GM18951 (cell line): Measurements from ENCODE around the gene RAB6B.
"Not testable (repeated sequence)": the region's sequence is repeated elsewhere in the genome, so short reads cannot be mapped to it uniquely, and the experiment has no call there.

Experiments
- POLR2A ChIP-seq: IDR thresholded peaks from 4 replicates; pipeline ENCODE4 v1.6.1; 2011; ENCODE audit warnings: mild to moderate bottlenecking; ENCODE audit not compliant: insufficient read length, insufficient read depth; ENCODE audit errors: extremely low read depth
- in situ Hi-C: fragments of 300-500 bp; cut with MboI; formaldehyde crosslinking; loops from one replicate; pipeline ENCODE4 v1.12.0; 2022; ENCODE audit warnings: low sequenced_read_pairs, mixed read lengths, inconsistent platforms; ENCODE audit not compliant: unreplicated experiment

Gene RAB6B

GRCh38 chr3:133783762-133784161 is 111.9 kb downstream of the RAB6B start:
- TF ChIP-seq POLR2A: no peak
- in situ Hi-C loops: no loop called here

GRCh38 chr3:133782454-133782853 is 113.2 kb downstream of the RAB6B start:
- in situ Hi-C loops: no loop called here
- TF ChIP-seq POLR2A: no peak

GRCh38 chr3:133781570-133781969 is 114.1 kb downstream of the RAB6B start:
- in situ Hi-C loops: no loop called here
- no peak for TF ChIP-seq POLR2A

GRCh38 chr3:133780756-133781155 is 114.9 kb downstream of the RAB6B start:
- in situ Hi-C loops: not testable (repeated sequence)

- TF ChIP-seq POLR2A: no peak
- in situ Hi-C loops: no loop called here
Observed at GRCh38 chr3:133779626-133780203, 116.0 kb downstream of the RAB6B start.

GRCh38 chr3:133777807-133778568 is 117.7 kb downstream of the RAB6B start:
- TF ChIP-seq POLR2A: no peak
- in situ Hi-C loops: no loop called here

- in situ Hi-C loops: no loop called here
- no peak for TF ChIP-seq POLR2A
Observed at GRCh38 chr3:133776794-133777438, 118.8 kb downstream of the RAB6B start.

- TF ChIP-seq POLR2A: no peak
- in situ Hi-C loops: no loop called here
Observed at GRCh38 chr3:133775835-133776234, 119.8 kb downstream of the RAB6B start.

GRCh38 chr3:133775309-133775708 is 120.4 kb downstream of the RAB6B start:
- in situ Hi-C loops: no loop called here
- no peak for TF ChIP-seq POLR2A
